KMS-11 (cell line): ENCODE measurements around the gene MRPL28.
"Not testable (repeated sequence)": the region's sequence is repeated elsewhere in the genome, so short reads cannot be mapped to it uniquely, and the experiment has no call there.

Experiments used
- H2AFZ ChIP-seq: fragments of 200-600 bp; sonication (generic); 2 replicates; pipeline ENCODE4 v1.6.1; 2016; ENCODE audit warnings: antibody characterized with exemption, mixed run types, low read depth
- H3K27ac ChIP-seq: fragments of 200-600 bp; sonication (generic); 2 replicates; pipeline ENCODE4 v1.6.1; 2016; ENCODE audit warnings: mild to moderate bottlenecking, mixed run types
- H3K27me3 ChIP-seq: fragments of 200-600 bp; sonication (generic); 2 replicates; pipeline ENCODE4 v1.6.1; 2017; ENCODE audit warnings: mild to moderate bottlenecking, low read depth, mixed run types, moderate library complexity; ENCODE audit not compliant: insufficient read depth
- H3K36me3 ChIP-seq: fragments of 200-600 bp; sonication (generic); 2 replicates; pipeline ENCODE4 v1.6.1; 2017; ENCODE audit warnings: mild to moderate bottlenecking, mixed run types; ENCODE audit not compliant: insufficient read depth
- H3K4me1 ChIP-seq: fragments of 200-600 bp; sonication (generic); 2 replicates; pipeline ENCODE4 v1.6.1; 2016; ENCODE audit warnings: mild to moderate bottlenecking, low read depth, mixed run types; ENCODE audit not compliant: poor library complexity, severe bottlenecking
- H3K4me2 ChIP-seq: fragments of 200-600 bp; sonication (generic); 2 replicates; pipeline ENCODE4 v1.7.0; 2016; ENCODE audit warnings: mild to moderate bottlenecking, mixed run types
- H3K4me3 ChIP-seq: fragments of 200-600 bp; sonication (generic); IDR thresholded peaks from 2 replicates; pipeline ENCODE4 v1.6.1; 2017; ENCODE audit warnings: low read depth, low read length, mixed read lengths; ENCODE audit not compliant: insufficient read depth
- H3K79me2 ChIP-seq: fragments of 200-600 bp; sonication (generic); 2 replicates; pipeline ENCODE4 v1.6.1; 2016; ENCODE audit warnings: low read depth, mixed run types; ENCODE audit not compliant: insufficient read depth
- H3K9ac ChIP-seq: fragments of 200-600 bp; sonication (generic); 2 replicates; pipeline ENCODE4 v1.6.1; 2016; ENCODE audit warnings: mild to moderate bottlenecking, mixed run types
- H4K20me1 ChIP-seq: fragments of 200-600 bp; sonication (generic); 2 replicates; pipeline ENCODE4 v1.6.1; 2016; ENCODE audit warnings: mild to moderate bottlenecking, mixed run types; ENCODE audit not compliant: insufficient read depth
- TF ChIP-seq, protein P1 (sequence below): fragments of 200-600 bp; sonication (generic); conservative IDR thresholded peaks from 2 replicates; pipeline ENCODE4 v1.6.1; 2017; ENCODE audit warnings: low read depth, mild to moderate bottlenecking, antibody characterized with exemption, low read length, moderate library complexity, mixed read lengths

Gene MRPL28

DNA sequence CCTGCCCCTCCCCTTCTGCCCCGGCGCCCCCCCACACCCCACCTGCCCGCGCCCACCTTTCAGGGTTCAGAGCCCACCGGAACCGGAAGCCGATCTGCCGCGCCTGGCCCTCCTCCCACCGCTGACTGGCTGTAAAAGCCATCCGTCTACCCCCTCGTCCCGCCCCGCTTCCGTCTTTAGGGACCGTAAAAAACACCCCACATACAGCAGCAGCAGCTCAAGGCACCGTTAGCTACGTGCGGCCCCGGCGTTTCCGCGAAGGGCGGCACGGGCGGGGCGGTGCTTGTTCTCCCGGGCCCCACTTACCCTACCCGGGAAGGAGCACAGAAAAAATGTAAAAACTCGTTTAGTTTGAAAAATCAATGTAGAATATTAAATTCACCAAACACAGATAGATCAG, at the start of gene MRPL28:
TSS of gene MRPL28 (minus strand) at position 96 of the 400 bp plus-strand sequence. CDS start 320 bp downstream, outside the sequence.
- Histone ChIP-seq H4K20me1 (no peaks in the 10 kb centered on the region), H2AFZ (no peak within 1 kb of the TSS), H3K9ac (no peak within 1 kb of the TSS; the same call in 1 of the 2 replicates)

DNA sequence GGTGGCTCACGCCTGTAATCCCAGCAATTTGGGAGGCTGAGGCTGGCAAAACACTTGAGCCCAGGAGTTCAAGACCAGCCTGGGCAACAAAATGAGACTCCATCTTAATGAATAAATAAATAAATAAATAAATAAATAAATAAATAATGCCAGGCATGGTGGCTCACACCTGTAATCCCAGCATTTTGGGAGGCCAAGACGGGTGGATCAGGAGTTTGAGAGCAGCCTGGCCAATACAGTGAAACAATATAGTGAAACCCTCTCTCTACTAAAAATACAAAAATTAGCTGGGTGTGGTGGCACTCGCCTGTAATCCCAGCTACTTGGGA, 44.8 kb upstream of the MRPL28 start:
- H3K4me3 ChIP-seq, H3K4me2 ChIP-seq, H3K36me3 ChIP-seq, H3K4me1 ChIP-seq, H3K9ac ChIP-seq, H3K27ac ChIP-seq, H2AFZ ChIP-seq, H3K27me3 ChIP-seq, H3K79me2 ChIP-seq, H4K20me1 ChIP-seq: not testable (repeated sequence)

More for the DNA sequence above, at the start of gene MRPL28:
- H3K4me3 ChIP-seq: no peak within 1 kb of the TSS
- no peaks in the 10 kb centered on the region for H3K27me3 ChIP-seq
- no peaks in the 10 kb centered on the region for H3K36me3 ChIP-seq
- H3K4me2 ChIP-seq: peak within 1 kb of the TSS; percentile 50
- TF ChIP-seq, protein P1, sequence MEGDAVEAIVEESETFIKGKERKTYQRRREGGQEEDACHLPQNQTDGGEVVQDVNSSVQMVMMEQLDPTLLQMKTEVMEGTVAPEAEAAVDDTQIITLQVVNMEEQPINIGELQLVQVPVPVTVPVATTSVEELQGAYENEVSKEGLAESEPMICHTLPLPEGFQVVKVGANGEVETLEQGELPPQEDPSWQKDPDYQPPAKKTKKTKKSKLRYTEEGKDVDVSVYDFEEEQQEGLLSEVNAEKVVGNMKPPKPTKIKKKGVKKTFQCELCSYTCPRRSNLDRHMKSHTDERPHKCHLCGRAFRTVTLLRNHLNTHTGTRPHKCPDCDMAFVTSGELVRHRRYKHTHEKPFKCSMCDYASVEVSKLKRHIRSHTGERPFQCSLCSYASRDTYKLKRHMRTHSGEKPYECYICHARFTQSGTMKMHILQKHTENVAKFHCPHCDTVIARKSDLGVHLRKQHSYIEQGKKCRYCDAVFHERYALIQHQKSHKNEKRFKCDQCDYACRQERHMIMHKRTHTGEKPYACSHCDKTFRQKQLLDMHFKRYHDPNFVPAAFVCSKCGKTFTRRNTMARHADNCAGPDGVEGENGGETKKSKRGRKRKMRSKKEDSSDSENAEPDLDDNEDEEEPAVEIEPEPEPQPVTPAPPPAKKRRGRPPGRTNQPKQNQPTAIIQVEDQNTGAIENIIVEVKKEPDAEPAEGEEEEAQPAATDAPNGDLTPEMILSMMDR: no peak
- peak within 1 kb of the TSS; percentile 25; the same call in 1 of the 2 replicates for H3K27ac ChIP-seq
- peaks cover 14% of the 10 kb centered on the region for H3K4me1 ChIP-seq
- H3K79me2 ChIP-seq: peaks cover 6% of the 10 kb centered on the region; the same call in 1 of the 2 replicates

DNA sequence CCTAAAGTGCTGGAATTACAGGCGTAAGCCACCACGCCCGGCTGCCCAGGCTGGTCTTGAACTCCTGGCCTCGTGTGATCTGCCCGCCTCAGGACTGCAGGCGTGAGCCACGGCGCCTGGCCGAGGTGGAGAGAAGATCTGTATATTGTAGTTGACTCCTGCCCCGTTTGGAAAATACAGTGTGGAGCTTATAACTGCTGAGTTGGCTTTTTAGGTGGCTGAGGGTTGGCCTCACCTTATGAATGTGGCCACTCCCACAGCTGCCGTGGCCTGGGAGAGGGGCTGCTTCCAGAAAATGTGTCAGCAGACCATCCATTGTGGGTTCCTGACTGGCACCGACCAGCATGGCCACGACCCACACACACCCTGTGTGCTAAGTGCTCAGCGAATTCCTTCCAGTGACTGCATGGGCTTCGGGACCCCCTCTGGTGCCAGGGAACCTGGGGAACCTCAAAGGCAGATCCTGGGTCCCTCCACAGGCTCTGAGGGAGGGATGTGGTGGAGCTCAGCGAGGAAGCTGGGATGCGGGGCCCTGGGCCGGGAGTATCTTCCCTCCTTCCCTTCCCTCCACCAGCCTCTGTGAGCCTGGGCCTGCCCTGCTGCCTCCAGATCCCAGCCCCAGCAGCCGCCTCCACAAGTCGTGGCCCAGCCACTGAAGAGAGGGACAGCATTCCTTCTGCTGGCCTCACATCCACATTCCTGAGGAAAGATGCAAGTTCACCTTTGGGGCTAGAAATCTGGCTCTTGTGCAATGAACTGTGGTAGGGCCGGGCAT, 44.2 kb upstream of the MRPL28 start:
- Histone ChIP-seq H4K20me1 (no peaks in the 10 kb centered on the region), H3K4me3 (no peak overlapping the region), H3K27me3 (no peaks in the 10 kb centered on the region), H3K79me2 (no peaks in the 10 kb centered on the region), H3K36me3 (no peaks in the 10 kb centered on the region), H3K4me1 (no peaks in the 10 kb centered on the region), H3K27ac (no peak overlapping the region), H2AFZ (no peak overlapping the region), H3K4me2 (no peak overlapping the region), H3K9ac (no peak overlapping the region)
- TF ChIP-seq, protein P1: no peak

DNA sequence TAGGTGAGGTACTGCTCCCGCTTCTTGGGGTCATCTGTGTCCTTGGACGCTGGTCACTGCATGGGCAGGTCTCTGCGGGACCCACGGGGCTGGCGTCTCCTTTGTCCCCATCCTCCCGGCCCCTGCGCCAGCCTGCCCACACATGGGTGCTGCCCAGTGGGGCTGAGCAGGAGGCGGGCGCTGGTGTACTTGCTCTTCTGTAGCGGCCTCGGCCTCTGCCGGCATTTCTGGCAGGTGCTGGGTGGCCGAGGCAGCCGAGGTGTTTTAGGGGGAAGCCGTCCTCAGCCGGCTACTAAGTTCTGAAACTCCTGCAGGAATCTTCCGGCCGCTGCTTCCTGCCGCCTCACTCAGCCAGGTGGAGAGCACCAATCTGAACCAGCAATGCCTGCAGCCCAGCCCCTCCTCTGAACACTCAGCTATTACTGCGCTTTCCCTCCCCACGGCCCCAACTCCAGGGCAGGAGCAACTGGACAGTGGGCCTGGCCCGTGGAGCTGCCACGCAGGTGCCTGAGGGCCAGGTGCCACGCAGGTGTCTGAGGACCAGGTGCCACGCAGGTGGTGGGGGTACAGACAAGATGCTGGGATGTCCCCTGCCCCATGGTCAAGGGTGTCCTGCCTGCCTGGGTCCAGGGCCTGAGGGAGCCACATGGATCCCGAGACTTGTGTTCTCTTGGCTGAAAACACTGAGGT, 41.4 kb upstream of the MRPL28 start:
- H4K20me1 ChIP-seq: no peaks in the 10 kb centered on the region
- H3K79me2 ChIP-seq: no peaks in the 10 kb centered on the region
- no peak overlapping the region for H3K9ac ChIP-seq
- TF ChIP-seq, protein P1: no peak
- H3K27me3 ChIP-seq: no peaks in the 10 kb centered on the region
- no peak overlapping the region for H3K4me2 ChIP-seq
- H2AFZ ChIP-seq: no peak overlapping the region
- no peak overlapping the region for H3K4me3 ChIP-seq
- H3K27ac ChIP-seq: no peak overlapping the region
- H3K36me3 ChIP-seq: no peaks in the 10 kb centered on the region
- H3K4me1 ChIP-seq: no peaks in the 10 kb centered on the region
